H9 (cell line): ENCODE data around the gene ATF6. TPM values are rescaled to one million over a fixed set of nuclear protein-coding genes. Genes with fewer than 3 reads are reported as not detected.

Experiments
- DNase-seq: peaks from one replicate; pipeline ENCODE4 v3.0.0-alpha.2; 2017
- H2AFZ ChIP-seq: one replicate; pipeline ENCODE4 v1.6.1; 2013; ENCODE audit warnings: mild to moderate bottlenecking, low read length, control low read depth, moderate library complexity
- H2AK5ac ChIP-seq: 2 replicates; pipeline ENCODE4 v1.6.1; 2013; ENCODE audit warnings: low read length, control low read depth, mixed read lengths; ENCODE audit not compliant: insufficient read length
- H2BK120ac ChIP-seq: one replicate; pipeline ENCODE4 v1.6.1; 2013; ENCODE audit warnings: low read depth, mild to moderate bottlenecking, low read length, control low read depth, inconsistent platforms; ENCODE audit not compliant: poor library complexity, severe bottlenecking
- H2BK12ac ChIP-seq: 2 replicates; pipeline ENCODE4 v1.6.1; 2013; ENCODE audit warnings: low read length, control low read depth, mixed read lengths, low read depth; ENCODE audit not compliant: insufficient read length
- H2BK15ac ChIP-seq: 2 replicates; pipeline ENCODE4 v1.6.1; 2013; ENCODE audit warnings: low read depth, low read length, control low read depth
- H2BK20ac ChIP-seq: one replicate; pipeline ENCODE4 v1.6.1; 2013; ENCODE audit warnings: low read depth, mild to moderate bottlenecking, low read length, control low read depth, inconsistent platforms; ENCODE audit not compliant: poor library complexity, severe bottlenecking
- H2BK5ac ChIP-seq: 2 replicates; pipeline ENCODE4 v1.6.1; 2013; ENCODE audit warnings: low read length, control low read depth, mixed read lengths; ENCODE audit not compliant: insufficient read length
- H3K14ac ChIP-seq: 2 replicates; pipeline ENCODE4 v1.6.1; 2013; ENCODE audit warnings: low read length, control low read depth; ENCODE audit not compliant: insufficient read depth
- H3K18ac ChIP-seq: 2 replicates; pipeline ENCODE4 v1.6.1; 2013; ENCODE audit warnings: low read depth, mild to moderate bottlenecking, mixed read lengths, low read length, control low read depth; ENCODE audit not compliant: insufficient read length
- H3K23ac ChIP-seq: 2 replicates; pipeline ENCODE4 v1.6.1; 2013; ENCODE audit warnings: low read length, control low read depth, mixed read lengths, low read depth; ENCODE audit not compliant: insufficient read length
- H3K23me2 ChIP-seq: 2 replicates; pipeline ENCODE4 v1.6.1; 2013; ENCODE audit warnings: low read depth, mild to moderate bottlenecking, mixed read lengths, low read length, control low read depth; ENCODE audit not compliant: insufficient read length, poor library complexity, severe bottlenecking
- H3K27ac ChIP-seq: 2 replicates; pipeline ENCODE4 v1.5.1; 2013; ENCODE audit warnings: low read length, control low read depth, mixed read lengths, low read depth; ENCODE audit not compliant: insufficient read length
- H3K27me3 ChIP-seq: 2 replicates; pipeline ENCODE4 v1.6.1; 2013; ENCODE audit warnings: low read length, control low read depth, inconsistent platforms; ENCODE audit not compliant: insufficient read depth
- H3K4ac ChIP-seq: 2 replicates; pipeline ENCODE4 v1.6.1; 2013; ENCODE audit warnings: low read depth, mild to moderate bottlenecking, control low read depth, inconsistent platforms, low read length, moderate library complexity
- H3K4me1 ChIP-seq: 2 replicates; pipeline ENCODE4 v1.6.1; 2013; ENCODE audit warnings: low read length, control low read depth, inconsistent platforms; ENCODE audit not compliant: insufficient read depth
- H3K4me2 ChIP-seq: 2 replicates; pipeline ENCODE4 v1.6.1; 2013; ENCODE audit warnings: low read length, control low read depth, mixed read lengths; ENCODE audit not compliant: insufficient read length, insufficient read depth
- H3K56ac ChIP-seq: 2 replicates; pipeline ENCODE4 v1.6.1; 2013; ENCODE audit warnings: low read depth, mild to moderate bottlenecking, mixed read lengths, low read length, control low read depth; ENCODE audit not compliant: insufficient read length
- H3K79me1 ChIP-seq: 2 replicates; pipeline ENCODE4 v1.6.1; 2013; ENCODE audit warnings: low read depth, mild to moderate bottlenecking, moderate library complexity, low read length, control low read depth, inconsistent platforms; ENCODE audit not compliant: insufficient read depth, poor library complexity, severe bottlenecking
- H3K79me2 ChIP-seq: 2 replicates; pipeline ENCODE4 v1.6.1; 2013; ENCODE audit warnings: low read length, control low read depth, inconsistent platforms; ENCODE audit not compliant: insufficient read depth
- H3K9ac ChIP-seq: 2 replicates; pipeline ENCODE4 v1.6.1; 2013; ENCODE audit warnings: low read length, control low read depth, mixed read lengths; ENCODE audit not compliant: insufficient read length; ENCODE audit errors: extremely low read depth
- H3K9me3 ChIP-seq: one replicate; pipeline ENCODE4 v1.6.1; 2013; ENCODE audit warnings: low read depth, low read length, inconsistent platforms; ENCODE audit not compliant: control insufficient read depth
- H3T11ph ChIP-seq: one replicate; pipeline ENCODE4 v1.6.1; 2013; ENCODE audit warnings: mild to moderate bottlenecking, low read length, control low read depth, inconsistent platforms
- H4K20me1 ChIP-seq: one replicate; pipeline ENCODE4 v1.6.1; 2013; ENCODE audit not compliant: control insufficient read depth, insufficient read length, insufficient read depth
- H4K5ac ChIP-seq: 2 replicates; pipeline ENCODE4 v1.6.1; 2013; ENCODE audit warnings: low read depth, mild to moderate bottlenecking, mixed read lengths, low read length, control low read depth; ENCODE audit not compliant: insufficient read length
- H4K8ac ChIP-seq: replicated peaks from 2 replicates; pipeline ENCODE4 v1.6.1; 2013; ENCODE audit warnings: low read length, control low read depth, mixed read lengths, low read depth; ENCODE audit not compliant: insufficient read length
- H4K91ac ChIP-seq: 2 replicates; pipeline ENCODE4 v1.6.1; 2013; ENCODE audit warnings: low read depth, mild to moderate bottlenecking, moderate library complexity, mixed read lengths, low read length, control low read depth; ENCODE audit not compliant: insufficient read length
- H3K27ac Mint-ChIP-seq, 3 experiments: 2 replicates in 2 of 3; 3 replicates in 1 of 3; pipeline ENCODE4 v1.8.0; 2020 to 2021; ENCODE audit warnings: mixed read lengths in 3 of 3, mild to moderate bottlenecking in 1 of 3, moderate library complexity in 1 of 3
- H3K27me3 Mint-ChIP-seq: 2 replicates; pipeline ENCODE4 v1.8.0; 2021; ENCODE audit warnings: low read depth, mild to moderate bottlenecking, moderate library complexity, mixed read lengths
- H3K36me3 Mint-ChIP-seq, 3 experiments: 2 replicates in 2 of 3; 3 replicates in 1 of 3; pipeline ENCODE4 v1.8.0; 2020 to 2021; ENCODE audit warnings: low read depth in 3 of 3, mixed read lengths in 3 of 3; ENCODE audit not compliant: insufficient read depth in 1 of 3
- H3K4me1 Mint-ChIP-seq, 2 experiments: 2 replicates each; pipeline ENCODE4 v1.8.0; 2020; ENCODE audit warnings: mixed read lengths in 2 of 2
- H3K4me3 Mint-ChIP-seq, 2 experiments: 2 replicates in 1 of 2; 3 replicates in 1 of 2; pipeline ENCODE4 v1.8.0; 2020 to 2021; ENCODE audit warnings: mild to moderate bottlenecking in 2 of 2, mixed read lengths in 2 of 2, moderate library complexity in 1 of 2
- H3K9me3 Mint-ChIP-seq, 2 experiments: 2 replicates in 1 of 2; 3 replicates in 1 of 2; pipeline ENCODE4 v1.8.0; 2020; ENCODE audit warnings: mild to moderate bottlenecking in 2 of 2, mixed read lengths in 2 of 2, moderate library complexity in 1 of 2
- CTCF ChIP-seq: fragments of 200-600 bp; sonication (generic); conservative IDR thresholded peaks from 3 replicates; pipeline ENCODE4 v1.8.0; 2021; ENCODE audit warnings: antibody characterized with exemption, mild to moderate bottlenecking
- WGBS: extraction: QIAGEN DNeasy Blood & Tissue Kit; methylation state at CpG from one replicate; pipeline ENCODE4 v1.1.7; 2013; ENCODE audit warnings: missing lambda C conversion rate, low lambda C conversion rate, mixed read lengths; ENCODE audit not compliant: insufficient read length; ENCODE audit errors: extremely low coverage; 5-methylcytosine and 5-hydroxymethylcytosine counted together
- total RNA-seq: library from RNA; stranded (reverse); gene quantifications from 2 replicates; pipeline ENCODE4 v1.2.1, GENCODE V29; 2021

Gene ATF6
- total RNA-seq, 1 experiment from 2014 or later = 11.2 TPM

GRCh38 chr1:162003830-162004215, 237.7 kb downstream of the ATF6 start:
- H3K4me1 ChIP-seq = no peaks in the 10 kb centered on the region; the same call in 1 of the 2 replicates
- Mint-ChIP-seq H3K27me3 (no peaks in the 10 kb centered on the region), H3K4me3 (no peak overlapping the region), H3K36me3 (no peaks in the 10 kb centered on the region), H3K9me3 (no peaks in the 10 kb centered on the region), H3K27ac (peak overlapping the region in 1 of 3 experiments; percentile 61; a peak in 2 of 7 replicates), H3K4me1 (peaks cover 7 to 13% of the 10 kb centered on the region in 2 experiments)
- no peak overlapping the region for H3K23ac ChIP-seq
- H3K79me2 ChIP-seq = no peaks in the 10 kb centered on the region
- H2AFZ ChIP-seq = no peak overlapping the region
- H3K4me2 ChIP-seq = no peak overlapping the region
- H2BK15ac ChIP-seq = no peak overlapping the region
- no peak overlapping the region for H2BK120ac ChIP-seq
- no peak overlapping the region for H4K91ac ChIP-seq
- H3T11ph ChIP-seq = no peak overlapping the region
- H3K14ac ChIP-seq = no peak overlapping the region
- no peak overlapping the region for H2BK5ac ChIP-seq
- no peak overlapping the region for H2BK20ac ChIP-seq
- TF ChIP-seq CTCF = no peak
- H3K9me3 ChIP-seq = no peaks in the 10 kb centered on the region
- H4K20me1 ChIP-seq = no peaks in the 10 kb centered on the region
- no CpG with 5 or more reads among the region's 5 CpGs for WGBS
- H3K4ac ChIP-seq = no peak overlapping the region
- H3K27ac ChIP-seq = no peak overlapping the region
- no peak overlapping the region for H2BK12ac ChIP-seq
- no peaks in the 10 kb centered on the region for H3K23me2 ChIP-seq
- H3K18ac ChIP-seq = no peak overlapping the region
- no peak overlapping the region for H3K9ac ChIP-seq
- no peaks in the 10 kb centered on the region for H3K79me1 ChIP-seq
- no peak for DNase-seq
- H4K8ac ChIP-seq = no peak overlapping the region
- H3K56ac ChIP-seq = no peak overlapping the region
- H4K5ac ChIP-seq = no peak overlapping the region
- no peaks in the 10 kb centered on the region for H3K27me3 ChIP-seq
- no peak overlapping the region for H2AK5ac ChIP-seq
